Natural killer cell treated with Interleukin-12 subunit alpha and Interleukin-12 subunit beta and Interleukin-15 and Interleukin-18, amount 100 ng/mL, for 72 hours (primary cell): ENCODE results near the gene MRPL12. TPM values are rescaled to one million over a fixed set of nuclear protein-coding genes. Genes with fewer than 3 reads are reported as not detected.

Experiments
- ATAC-seq, 2 donors: fragments of 150-1000 bp; cut with Tn5 transposase in 1 of 2; sonication (Bioruptor Pico), chemical (Tn5 transposase) in 1 of 2; 2 replicates each; pipeline ENCODE4 v1.10.0; 2021
- DNase-seq: peaks from one replicate; pipeline ENCODE4 v3.0.0; 2022; ENCODE audit warnings: low spot score
- H3K27ac Mint-ChIP-seq, 2 donors: 1 replicate in 1 of 2; 2 replicates in 1 of 2; pipeline ENCODE4 v1.8.0; 2022; ENCODE audit warnings: mixed read lengths in 2 of 2, mild to moderate bottlenecking in 1 of 2, moderate library complexity in 1 of 2
- H3K27me3 Mint-ChIP-seq, 2 donors: 1 replicate in 1 of 2; 2 replicates in 1 of 2; pipeline ENCODE4 v1.8.0; 2022; ENCODE audit warnings: mixed read lengths in 2 of 2
- H3K36me3 Mint-ChIP-seq: one replicate; pipeline ENCODE4 v1.8.0; 2022; ENCODE audit warnings: mixed read lengths
- H3K4me1 Mint-ChIP-seq, 2 donors: 1 replicate in 1 of 2; 2 replicates in 1 of 2; pipeline ENCODE4 v1.8.0; 2022; ENCODE audit warnings: low read depth in 2 of 2, mixed read lengths in 2 of 2, mild to moderate bottlenecking in 1 of 2
- H3K4me3 Mint-ChIP-seq: one replicate; pipeline ENCODE4 v1.8.0; 2022; ENCODE audit warnings: mixed read lengths
- H3K9me3 Mint-ChIP-seq: 2 replicates; pipeline ENCODE4 v1.8.0; 2022; ENCODE audit warnings: mixed read lengths
- total RNA-seq, 2 donors: library from RNA; stranded (reverse); gene quantifications; one replicate each; pipeline ENCODE4 v1.2.3, GENCODE V29; 2022

MRPL12 gene
- 100 to 1,000 TPM in 1 of 2 donors, 10 to 100 TPM in 1; 98.7 to 226 TPM for total RNA-seq

DNA sequence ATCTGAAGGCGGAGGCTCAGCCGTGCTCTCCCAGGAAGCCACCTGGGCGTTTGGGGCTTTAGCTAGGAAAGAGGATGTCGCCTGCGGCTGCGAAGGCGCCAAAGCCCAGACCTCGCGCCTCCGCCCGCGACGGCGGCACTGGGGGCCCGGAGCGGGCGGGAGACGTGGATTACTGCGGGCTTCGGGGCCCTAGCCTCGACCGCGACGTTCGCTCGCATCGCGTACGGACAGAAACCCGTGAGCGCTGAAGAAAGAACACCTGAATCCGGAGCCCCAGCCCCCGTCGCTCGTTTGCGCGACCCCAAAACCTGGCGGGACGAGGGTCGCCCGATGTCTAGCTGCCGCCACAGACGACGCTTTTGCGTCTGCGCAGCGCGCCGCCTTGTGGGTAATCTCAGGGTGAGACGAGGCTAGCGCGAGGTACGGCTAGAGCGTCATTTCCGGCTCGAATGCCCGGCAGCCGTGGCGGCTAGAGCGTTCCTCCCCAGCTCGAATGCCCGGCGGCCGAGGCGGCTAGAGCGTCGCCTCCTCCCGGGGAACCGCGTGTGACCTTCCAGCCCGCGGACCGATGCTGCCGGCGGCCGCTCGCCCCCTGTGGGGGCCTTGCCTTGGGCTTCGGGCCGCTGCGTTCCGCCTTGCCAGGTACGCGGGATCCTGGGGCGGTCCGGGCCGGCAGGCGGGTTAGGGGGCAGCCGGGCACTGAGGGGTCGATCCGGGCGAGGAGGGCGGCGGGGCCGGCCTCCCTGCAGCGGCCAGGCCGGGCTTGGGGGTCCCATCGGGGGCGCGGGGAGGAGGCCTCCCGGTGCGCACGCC, at the start of gene MRPL12:
TSS of gene MRPL12 (plus strand) at position 434 of the 813 bp plus-strand sequence. CDS start at position 569, 135 bp downstream.
- peak; percentile 94 to 96 for ATAC-seq
- peaks cover 4% of the 10 kb centered on the region for H3K36me3 Mint-ChIP-seq
- peaks cover 15 to 20% of the 10 kb centered on the region in 2 donors for H3K4me1 Mint-ChIP-seq

DNA sequence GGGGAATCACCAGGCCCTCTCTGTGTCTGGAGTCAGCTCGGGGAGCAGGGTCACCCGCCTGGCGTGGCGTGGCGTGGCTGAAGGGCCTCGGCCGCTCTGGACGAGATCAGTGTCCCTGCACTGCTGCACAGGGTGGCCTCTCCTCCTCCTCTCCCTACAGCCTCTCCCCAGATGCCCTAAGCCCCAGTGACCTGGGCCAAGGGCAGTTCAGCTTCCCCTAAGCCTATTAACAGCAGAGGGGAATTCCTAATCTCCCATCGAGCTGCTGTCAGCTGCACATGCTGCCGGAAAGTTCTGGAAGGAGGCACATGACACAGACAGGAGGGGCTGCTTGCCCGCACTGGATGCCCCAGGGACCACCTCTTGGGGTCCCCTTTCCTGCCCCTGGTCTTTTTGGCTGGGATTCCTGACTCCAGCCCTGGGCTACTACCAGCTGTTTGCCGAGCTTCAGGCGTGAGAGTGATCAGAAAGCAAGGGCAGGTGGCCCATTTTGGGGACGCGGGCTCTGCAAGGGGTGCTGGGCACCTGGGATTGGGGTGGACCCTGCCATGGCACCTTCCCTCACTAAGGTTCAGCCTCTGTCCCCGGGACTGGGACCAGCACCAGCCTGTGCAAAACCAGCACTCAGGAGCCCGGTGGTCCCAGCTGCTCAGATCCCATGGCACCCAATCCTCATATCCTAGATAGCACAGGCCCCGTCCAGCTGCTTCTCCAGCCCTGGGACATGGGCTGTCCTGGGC, 47.6 kb upstream of the MRPL12 start:
- H3K4me3 Mint-ChIP-seq: no peak overlapping the region
- H3K27me3 Mint-ChIP-seq: no peaks in the 10 kb centered on the region
- no peak overlapping the region for H3K27ac Mint-ChIP-seq
- H3K4me1 Mint-ChIP-seq: peaks cover 0 to 9% of the 10 kb centered on the region in 2 donors
- DNase-seq (no peak), ATAC-seq (no peak)
- H3K36me3 Mint-ChIP-seq: no peaks in the 10 kb centered on the region
- H3K9me3 Mint-ChIP-seq: no peaks in the 10 kb centered on the region

More for the DNA sequence above, at the start of gene MRPL12:
- peak; percentile 94 for DNase-seq
- Mint-ChIP-seq H3K9me3 (no peaks in the 10 kb centered on the region), H3K27ac (peak within 1 kb of the TSS; percentile 95 to 97), H3K27me3 (no peaks in the 10 kb centered on the region), H3K4me3 (peak within 1 kb of the TSS; percentile 94)

DNA sequence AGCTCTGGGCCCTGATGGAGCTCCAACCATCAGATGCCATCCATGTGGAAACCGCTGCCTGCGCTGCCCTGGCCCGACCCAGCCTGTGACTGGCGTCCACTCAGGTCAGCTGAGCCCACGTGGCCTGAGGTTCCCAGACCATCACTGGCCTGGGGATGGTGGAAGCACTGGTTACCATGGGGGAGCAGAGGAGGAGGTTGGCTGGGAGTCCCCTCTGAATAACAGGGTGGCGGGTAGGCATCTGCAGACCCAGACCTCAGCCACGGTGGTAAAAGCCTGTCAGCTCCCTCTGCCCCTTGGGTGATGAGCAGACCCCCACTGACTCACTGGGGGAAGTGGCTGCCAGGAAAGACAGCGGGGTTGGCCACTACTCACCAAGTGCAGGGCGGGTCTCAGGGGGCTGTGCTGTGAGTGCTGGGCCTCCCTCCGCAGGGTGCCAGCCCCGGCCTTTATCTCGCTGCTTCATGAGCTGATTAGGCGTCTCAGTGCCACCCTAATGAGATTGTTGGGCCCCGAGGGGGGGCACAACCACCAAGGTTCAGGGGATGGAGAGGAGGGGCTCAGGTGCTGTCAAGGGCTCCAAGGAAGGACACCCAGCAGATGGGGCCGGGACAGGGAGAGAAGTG, 46.9 kb upstream of the MRPL12 start, which contains the start of gene PDE6G:
TSS of gene PDE6G (minus strand) at position 425 of the 626 bp plus-strand sequence. CDS start 3,237 bp downstream, outside the sequence.
- no peak within 1 kb of the TSS for H3K27ac Mint-ChIP-seq
- DNase-seq: no peak

DNA sequence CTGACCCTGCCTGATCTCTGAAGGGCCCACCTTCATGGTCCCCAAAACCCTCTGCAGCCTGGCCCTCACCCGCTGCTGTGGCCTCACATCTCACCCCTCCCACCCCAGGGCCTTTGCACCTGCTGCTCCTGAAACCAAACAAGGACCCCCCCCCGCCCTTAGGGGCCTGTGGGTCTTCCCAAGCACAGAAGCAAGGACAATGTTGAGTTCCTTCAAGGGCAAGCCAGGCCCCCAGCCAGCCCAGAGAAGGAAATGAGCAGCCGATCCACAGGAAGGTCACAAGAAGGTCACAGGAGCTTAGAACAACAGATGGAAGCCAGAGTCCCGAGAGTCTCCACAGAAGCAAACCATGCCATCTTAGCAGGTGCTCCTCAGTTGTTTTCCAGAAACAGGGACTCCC, 46.3 kb upstream of the MRPL12 start:
- no peaks in the 10 kb centered on the region for H3K27me3 Mint-ChIP-seq
- no peak overlapping the region for H3K27ac Mint-ChIP-seq
- peaks cover 0 to 9% of the 10 kb centered on the region in 2 donors for H3K4me1 Mint-ChIP-seq

More for the DNA sequence above, 46.9 kb upstream of the MRPL12 start, which contains the start of gene PDE6G:
- Mint-ChIP-seq H3K9me3 (no peaks in the 10 kb centered on the region), H3K4me3 (no peak within 1 kb of the TSS), H3K27me3 (no peaks in the 10 kb centered on the region), H3K36me3 (no peaks in the 10 kb centered on the region), H3K4me1 (peaks cover 0 to 9% of the 10 kb centered on the region in 2 donors)
- no peak for ATAC-seq

DNA sequence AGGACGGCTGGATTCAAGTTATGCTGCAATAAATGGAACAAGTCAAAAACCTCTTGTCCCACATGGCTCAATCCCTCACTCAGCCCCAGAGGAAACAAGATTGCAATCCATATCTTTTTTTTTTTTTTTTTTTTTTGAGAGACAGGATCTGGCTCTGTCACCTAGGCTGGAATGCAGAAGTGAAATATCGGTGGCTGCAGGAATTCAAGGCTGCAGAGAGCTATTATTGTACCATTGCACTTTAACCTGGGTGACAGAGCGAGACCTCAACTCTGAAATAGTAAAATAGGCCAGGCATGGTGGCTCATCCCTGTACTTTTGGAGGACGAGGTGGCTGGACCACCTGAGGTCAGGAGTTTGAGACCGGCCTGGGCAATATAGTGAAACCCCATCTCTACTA, 44.1 kb upstream of the MRPL12 start:
- no peaks in the 10 kb centered on the region for H3K9me3 Mint-ChIP-seq
- H3K36me3 Mint-ChIP-seq: no peaks in the 10 kb centered on the region
- ATAC-seq: no peak
- peak; percentile 8 for DNase-seq
- no peaks in the 10 kb centered on the region for H3K4me1 Mint-ChIP-seq
- no peak overlapping the region for H3K4me3 Mint-ChIP-seq
- no peaks in the 10 kb centered on the region for H3K27me3 Mint-ChIP-seq
- H3K27ac Mint-ChIP-seq: no peak overlapping the region

More for the DNA sequence above, 46.3 kb upstream of the MRPL12 start:
- H3K9me3 Mint-ChIP-seq: no peaks in the 10 kb centered on the region
- no peaks in the 10 kb centered on the region for H3K36me3 Mint-ChIP-seq
- H3K4me3 Mint-ChIP-seq: no peak overlapping the region
- DNase-seq (peak; percentile 44), ATAC-seq (no peak)

DNA sequence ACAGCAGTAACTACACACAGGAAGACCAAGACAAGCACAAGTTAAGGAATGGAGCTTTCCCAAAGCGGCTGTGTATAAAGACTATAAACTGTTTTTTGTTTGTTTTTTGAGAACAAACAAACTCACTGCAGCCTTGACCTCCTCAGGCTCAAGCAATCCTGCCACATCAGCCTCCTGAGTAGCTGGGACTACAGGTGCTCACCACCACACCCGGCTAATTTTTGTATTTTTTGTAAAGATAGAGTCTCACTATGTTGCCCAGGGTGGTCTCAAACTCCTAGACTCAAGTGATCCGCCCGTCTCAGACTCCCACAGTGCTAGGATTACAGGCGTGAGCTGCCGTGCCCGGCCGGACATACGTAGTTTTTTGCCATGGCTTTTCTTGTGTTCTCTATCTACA, 42.7 kb upstream of the MRPL12 start:
- H3K27ac Mint-ChIP-seq: no peak overlapping the region
- H3K4me1 Mint-ChIP-seq: peaks cover 4% of the 10 kb centered on the region in 2 donors
- no peaks in the 10 kb centered on the region for H3K27me3 Mint-ChIP-seq
- DNase-seq (no peak), ATAC-seq (no peak)
- no peaks in the 10 kb centered on the region for H3K36me3 Mint-ChIP-seq
- no peaks in the 10 kb centered on the region for H3K9me3 Mint-ChIP-seq
- H3K4me3 Mint-ChIP-seq: no peak overlapping the region

DNA sequence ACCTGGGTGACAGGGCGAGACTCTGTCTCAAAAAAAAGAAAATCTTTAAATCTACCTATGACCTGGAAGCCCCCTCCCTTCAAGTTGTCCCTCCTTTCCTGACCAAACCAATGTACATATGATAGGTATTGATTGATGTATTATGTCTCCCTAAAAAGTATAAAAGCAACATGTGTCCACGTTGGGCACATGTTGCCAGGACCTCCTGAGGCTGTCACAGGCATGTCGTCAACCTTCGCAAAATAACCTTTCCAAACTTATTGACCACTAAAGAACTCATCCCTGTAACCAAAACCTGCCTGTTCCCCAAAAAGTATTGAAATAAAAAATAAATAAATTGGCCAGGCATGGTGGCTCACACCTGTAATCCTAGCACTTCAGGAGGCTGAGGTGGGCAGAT, 41.2 kb upstream of the MRPL12 start:
- DNase-seq (no peak), ATAC-seq (no peak)
- H3K27me3 Mint-ChIP-seq: no peaks in the 10 kb centered on the region
- H3K27ac Mint-ChIP-seq: no peak overlapping the region
- H3K36me3 Mint-ChIP-seq: no peaks in the 10 kb centered on the region
- no peak overlapping the region for H3K4me3 Mint-ChIP-seq
- H3K9me3 Mint-ChIP-seq: no peaks in the 10 kb centered on the region
- peaks cover 12% of the 10 kb centered on the region in 2 donors for H3K4me1 Mint-ChIP-seq

DNA sequence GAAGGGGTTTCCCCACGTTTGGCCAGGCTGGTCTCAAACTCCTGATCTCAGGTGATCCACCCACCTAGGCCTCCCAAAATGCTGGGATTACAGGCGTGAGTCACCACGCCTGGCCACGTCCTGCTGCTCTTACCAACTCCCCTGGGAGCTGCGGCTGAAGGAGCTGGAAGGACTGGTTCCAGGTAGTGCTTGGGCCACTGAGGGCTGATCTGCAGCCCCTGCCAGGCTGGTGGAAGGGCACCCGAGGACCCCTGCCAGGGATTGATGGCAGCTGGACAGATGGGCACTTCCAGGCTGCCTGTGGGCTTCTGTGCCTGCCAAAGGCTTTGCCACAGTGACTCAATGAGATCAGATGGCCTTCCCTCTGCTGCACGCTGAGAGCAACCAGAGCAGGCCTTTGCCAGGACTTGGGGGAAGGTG, 39.1 kb upstream of the MRPL12 start:
- no peak for DNase-seq
- Mint-ChIP-seq H3K4me1 (peaks cover 23 to 24% of the 10 kb centered on the region in 2 donors), H3K36me3 (no peaks in the 10 kb centered on the region), H3K4me3 (no peak overlapping the region), H3K9me3 (no peaks in the 10 kb centered on the region), H3K27me3 (no peaks in the 10 kb centered on the region), H3K27ac (no peak overlapping the region)
- no peak for ATAC-seq

DNA sequence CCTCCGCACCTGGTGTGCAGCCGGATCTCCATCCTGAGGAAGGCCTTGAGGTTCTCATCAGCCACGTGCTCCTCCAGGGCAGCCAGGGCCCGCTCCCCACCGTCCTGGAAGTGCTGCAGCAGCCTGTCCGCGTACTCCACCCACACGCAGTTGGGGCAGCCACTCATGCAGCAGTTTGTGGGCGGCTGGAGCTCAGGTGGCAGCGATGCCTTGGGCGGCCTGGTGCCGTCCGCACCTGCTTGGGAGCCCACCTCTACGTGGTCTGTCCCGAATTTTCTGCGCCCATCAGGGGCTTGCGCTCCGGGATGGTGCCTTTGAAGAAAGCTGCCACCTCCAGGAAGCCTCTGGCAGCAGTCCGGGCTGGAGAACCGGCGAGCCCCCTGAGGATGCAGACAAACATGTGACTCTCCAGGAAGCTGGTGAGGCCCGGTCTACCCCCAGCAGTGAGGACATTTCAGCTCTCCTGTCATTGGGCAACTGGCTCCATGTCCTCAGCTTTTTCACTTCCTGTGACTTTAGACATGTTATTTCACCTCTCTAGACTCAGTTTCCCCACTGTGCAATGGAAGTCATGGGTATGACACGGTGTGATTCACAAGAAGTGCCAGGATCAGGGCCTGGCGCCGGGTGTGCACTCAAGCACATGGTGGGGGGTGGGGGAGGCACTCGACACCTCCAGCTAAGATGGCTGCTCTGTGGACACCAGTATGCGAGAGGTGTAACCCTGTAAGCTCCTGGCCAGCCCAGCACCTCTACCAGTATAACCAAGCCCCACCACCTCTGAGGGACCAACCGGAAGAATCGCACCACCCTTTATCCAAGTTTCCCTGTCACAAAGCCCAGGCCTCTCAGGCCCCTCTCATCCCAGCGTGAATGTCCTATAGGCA, 37.7 kb upstream of the MRPL12 start:
- no peaks in the 10 kb centered on the region for H3K9me3 Mint-ChIP-seq
- H3K4me1 Mint-ChIP-seq: peaks cover 23 to 24% of the 10 kb centered on the region in 2 donors
- no peaks in the 10 kb centered on the region for H3K36me3 Mint-ChIP-seq
- peak; percentile 29 to 64 for ATAC-seq
- no peaks in the 10 kb centered on the region for H3K27me3 Mint-ChIP-seq
- no peak for DNase-seq
- peak overlapping the region; percentile 93 for H3K4me3 Mint-ChIP-seq
- H3K27ac Mint-ChIP-seq: peak overlapping the region; percentile 91 to 96

DNA sequence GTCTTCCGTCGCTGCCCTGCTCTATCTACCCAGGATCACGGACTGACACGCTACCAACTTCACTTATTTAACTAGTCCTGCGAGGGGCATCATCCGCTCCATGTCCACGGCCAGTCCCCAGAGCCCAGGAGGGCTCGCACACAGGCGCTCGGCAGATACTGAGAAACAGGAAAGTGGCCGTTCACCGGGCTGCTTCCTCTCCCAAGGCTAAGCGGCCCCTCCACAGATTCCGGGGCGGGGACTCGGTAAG, 37.1 kb upstream of the MRPL12 start:
- Mint-ChIP-seq H3K27ac (peak overlapping the region; percentile 91 to 96), H3K27me3 (no peaks in the 10 kb centered on the region), H3K4me1 (peaks cover 23 to 24% of the 10 kb centered on the region in 2 donors), H3K36me3 (no peaks in the 10 kb centered on the region), H3K4me3 (peak overlapping the region; percentile 93), H3K9me3 (no peaks in the 10 kb centered on the region)
- DNase-seq (no peak), ATAC-seq (peak in 1 of 2 donors; percentile 54)

DNA sequence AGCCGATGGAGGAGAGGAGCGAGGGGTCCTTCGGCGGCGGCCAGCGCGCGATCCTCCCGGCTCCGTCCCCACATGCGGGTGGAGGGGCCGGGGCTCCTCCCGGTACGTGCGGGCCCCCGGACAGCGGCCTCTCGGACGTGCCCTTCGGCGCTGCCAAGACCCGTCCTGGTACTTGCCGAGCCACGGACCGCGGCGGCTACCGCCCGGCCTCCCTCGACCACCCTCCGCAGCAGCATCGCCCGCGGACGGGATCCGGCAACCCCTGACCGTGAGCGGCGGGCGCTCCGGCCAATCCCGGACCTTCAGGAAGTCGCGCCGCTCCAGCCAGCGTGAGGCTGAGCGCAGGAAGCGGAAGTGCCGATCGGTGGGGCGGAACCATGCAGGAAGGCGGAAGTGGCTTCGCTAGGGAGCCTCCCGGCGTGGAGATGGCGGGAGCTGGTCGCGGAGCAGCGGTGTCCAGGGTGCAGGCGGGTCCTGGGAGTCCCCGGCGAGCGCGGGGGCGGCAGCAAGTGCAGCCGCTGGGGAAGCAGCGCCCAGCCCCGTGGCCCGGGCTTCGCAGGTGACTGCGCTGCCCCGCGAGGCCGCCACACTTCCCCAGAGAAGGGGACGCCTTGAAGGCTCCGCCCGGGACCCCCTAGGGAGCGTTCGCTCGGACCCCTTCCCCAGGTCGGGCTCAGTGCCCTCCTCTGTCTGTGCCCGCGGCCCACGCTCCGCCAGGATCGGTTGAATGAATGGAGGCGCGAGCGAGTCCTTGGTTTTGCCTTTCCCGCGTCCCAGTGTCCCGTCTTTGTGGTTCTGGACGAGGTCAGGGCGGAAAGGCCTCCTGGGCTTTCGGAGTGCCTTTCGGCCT, 36.6 kb upstream of the MRPL12 start, which contains the start of the genes CCDC137 and OXLD1:
TSS of gene CCDC137 (plus strand) at position 396 of the 850 bp plus-strand sequence. CDS start at position 426, 30 bp downstream.
TSS of gene OXLD1 (minus strand) at position 264 of the 850 bp plus-strand sequence. CDS start at position 236, 28 bp downstream.
- DNase-seq: peak; percentile 97
- Mint-ChIP-seq H3K4me1 (peaks cover 23 to 24% of the 10 kb centered on the region in 2 donors), H3K36me3 (no peaks in the 10 kb centered on the region), H3K27me3 (no peaks in the 10 kb centered on the region), H3K27ac (peak within 1 kb of the TSS; percentile 91 to 96), H3K9me3 (no peaks in the 10 kb centered on the region), H3K4me3 (peak within 1 kb of the TSS; percentile 93)
- peak; percentile 97 to 99 for ATAC-seq

DNA sequence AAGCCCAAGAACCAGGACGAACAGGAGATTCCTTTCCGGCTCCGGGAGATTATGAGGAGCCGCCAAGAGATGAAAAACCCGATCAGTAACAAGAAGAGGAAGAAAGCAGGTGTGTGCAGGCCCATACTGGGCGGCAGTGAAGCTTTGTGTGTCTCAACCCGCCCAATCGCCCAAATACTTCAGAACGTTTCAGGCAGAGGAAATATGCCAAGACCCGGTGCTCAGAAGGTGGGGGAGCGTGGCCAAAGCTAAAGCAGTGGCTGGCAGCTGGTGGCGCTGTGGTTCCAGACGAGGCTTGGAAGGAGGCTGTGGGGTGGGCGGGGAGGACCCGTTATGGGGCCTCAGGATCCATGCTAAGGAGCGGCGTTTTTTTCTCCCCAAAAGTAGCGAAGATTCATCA, 35.4 kb upstream of the MRPL12 start:
- H3K36me3 Mint-ChIP-seq: no peaks in the 10 kb centered on the region
- H3K27me3 Mint-ChIP-seq: no peaks in the 10 kb centered on the region
- ATAC-seq: no peak
- peak overlapping the region; percentile 93 for H3K4me3 Mint-ChIP-seq
- DNase-seq: no peak
- H3K4me1 Mint-ChIP-seq: peaks cover 23 to 24% of the 10 kb centered on the region in 2 donors
- no peaks in the 10 kb centered on the region for H3K9me3 Mint-ChIP-seq
- peak overlapping the region; percentile 91 to 96 for H3K27ac Mint-ChIP-seq
